Adipocyte (in vitro differentiated cells): ENCODE measurements around the gene HES1.

Source experiments
- DNase-seq: peaks from one replicate; pipeline ENCODE4 v3.0.0-alpha.2; 2015; ENCODE audit warnings: low read depth
- H3K27me3 ChIP-seq: replicated peaks from 2 replicates; pipeline ENCODE4 v1.7.0; 2013; ENCODE audit warnings: mild to moderate bottlenecking, low read length, moderate library complexity; ENCODE audit not compliant: control insufficient read depth, insufficient read depth
- H3K36me3 ChIP-seq: 2 replicates; pipeline ENCODE4 v1.7.0; 2013; ENCODE audit warnings: low read length, mild to moderate bottlenecking, moderate library complexity; ENCODE audit not compliant: control insufficient read depth, insufficient read depth, severe bottlenecking
- H3K4me1 ChIP-seq: 2 replicates; pipeline ENCODE4 v1.7.0; 2013; ENCODE audit warnings: mild to moderate bottlenecking, low read length, moderate library complexity; ENCODE audit not compliant: control insufficient read depth, insufficient read depth
- H3K4me3 ChIP-seq: 2 replicates; pipeline ENCODE4 v1.7.0; 2013; ENCODE audit warnings: mild to moderate bottlenecking, low read length, moderate library complexity
- H3K9ac ChIP-seq: 2 replicates; pipeline ENCODE4 v1.7.0; 2013; ENCODE audit warnings: mild to moderate bottlenecking, low read length, moderate library complexity
- H3K9me3 ChIP-seq: 2 replicates; pipeline ENCODE4 v1.7.0; 2013; ENCODE audit warnings: mild to moderate bottlenecking, low read length, moderate library complexity; ENCODE audit not compliant: control insufficient read depth

HES1 gene

DNA sequence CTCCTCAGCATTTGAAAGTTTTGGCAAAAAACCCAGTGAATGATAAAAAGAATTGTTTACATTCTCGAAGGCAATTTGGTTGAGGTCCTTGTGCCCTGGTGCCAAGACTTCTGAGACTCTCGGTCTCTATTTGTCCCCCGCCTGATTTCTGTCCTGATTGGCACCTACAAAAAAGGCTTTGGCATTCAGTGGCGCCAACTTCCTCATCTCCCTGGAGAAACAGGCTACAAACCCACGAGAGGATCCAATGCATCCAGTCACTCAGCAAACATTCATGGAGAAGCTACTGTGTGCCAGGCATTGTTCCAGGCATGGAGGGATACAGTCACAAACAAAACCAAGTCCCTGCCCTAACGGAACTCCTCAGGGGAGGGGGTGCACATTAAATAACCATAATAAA, 42.7 kb downstream of the HES1 start:
- Histone ChIP-seq H3K4me1 (no peaks in the 10 kb centered on the region), H3K36me3 (no peaks in the 10 kb centered on the region), H3K9me3 (no peaks in the 10 kb centered on the region), H3K27me3 (peaks cover 40% of the 10 kb centered on the region), H3K4me3 (no peak overlapping the region), H3K9ac (no peak overlapping the region)
- no peak for DNase-seq

GRCh38 chr3:194180570-194180969, 44.6 kb downstream of the HES1 start:
- no peaks in the 10 kb centered on the region for H3K36me3 ChIP-seq
- H3K4me1 ChIP-seq: no peaks in the 10 kb centered on the region
- no peaks in the 10 kb centered on the region for H3K9me3 ChIP-seq
- DNase-seq: no peak
- H3K9ac ChIP-seq: no peak overlapping the region
- H3K27me3 ChIP-seq: peaks cover 35% of the 10 kb centered on the region
- no peak overlapping the region for H3K4me3 ChIP-seq

GRCh38 chr3:194181612-194182529, 45.9 kb downstream of the HES1 start:
- no peaks in the 10 kb centered on the region for H3K4me1 ChIP-seq
- H3K4me3 ChIP-seq: no peak overlapping the region
- H3K27me3 ChIP-seq: peaks cover 33% of the 10 kb centered on the region
- no peaks in the 10 kb centered on the region for H3K9me3 ChIP-seq
- H3K36me3 ChIP-seq: no peaks in the 10 kb centered on the region
- DNase-seq: no peak
- no peak overlapping the region for H3K9ac ChIP-seq

DNA sequence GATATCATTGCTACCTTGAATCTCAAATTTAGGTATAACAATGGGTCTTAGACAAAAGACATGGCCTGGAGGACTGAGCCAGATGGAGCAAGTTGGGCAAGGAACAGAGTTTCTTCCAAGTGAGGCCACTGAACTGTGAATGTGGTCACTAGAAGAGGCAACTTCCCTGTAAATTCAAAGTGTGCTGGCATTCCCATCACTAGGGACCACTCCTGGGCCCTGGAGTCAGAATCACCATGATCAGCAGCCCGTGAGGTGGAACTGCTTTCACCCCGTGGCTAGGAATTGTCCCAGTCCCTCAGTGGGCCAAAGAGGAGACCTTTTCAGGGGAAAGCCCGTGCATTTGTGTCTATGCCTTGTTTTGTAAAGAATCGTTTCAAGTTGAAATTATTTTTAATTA, 47.3 kb downstream of the HES1 start:
- H3K27me3 ChIP-seq: peaks cover 26% of the 10 kb centered on the region
- DNase-seq: no peak
- H3K9ac ChIP-seq: no peak overlapping the region

DNA sequence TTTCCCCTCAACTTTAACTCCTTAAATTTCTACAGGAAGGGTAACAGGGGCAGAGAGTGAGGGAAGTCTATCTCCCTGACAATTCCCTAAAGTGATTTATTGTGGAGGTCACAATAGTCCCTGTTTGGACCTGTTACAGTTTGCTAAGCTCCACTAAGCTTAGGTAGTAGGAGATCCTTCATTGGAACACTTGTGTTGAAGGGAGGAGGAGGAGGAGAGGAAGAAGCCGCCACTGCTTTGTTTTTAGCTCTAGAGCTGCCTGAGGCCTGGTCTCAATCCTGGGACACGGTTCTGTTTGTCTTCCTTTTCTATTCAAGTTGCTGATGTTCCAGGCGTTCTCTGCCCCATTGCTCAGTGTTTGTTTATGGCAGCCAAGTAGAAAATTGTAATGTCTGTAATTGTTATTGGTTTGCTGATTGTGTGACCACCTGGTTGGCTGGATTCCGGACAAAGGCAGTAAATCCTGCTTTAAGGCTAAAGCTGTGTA, 48.4 kb downstream of the HES1 start:
- Histone ChIP-seq H3K36me3 (no peaks in the 10 kb centered on the region), H3K4me3 (no peak overlapping the region)
- no peak for DNase-seq

More for the DNA sequence above, 47.3 kb downstream of the HES1 start:
- H3K4me1 ChIP-seq: no peaks in the 10 kb centered on the region
- no peaks in the 10 kb centered on the region for H3K9me3 ChIP-seq
- H3K36me3 ChIP-seq: no peaks in the 10 kb centered on the region
- no peak overlapping the region for H3K4me3 ChIP-seq

GRCh38 chr3:194184801-194185200, 48.9 kb downstream of the HES1 start:
- no peak overlapping the region for H3K9ac ChIP-seq
- H3K4me3 ChIP-seq: no peak overlapping the region
- H3K9me3 ChIP-seq: no peaks in the 10 kb centered on the region
- no peak for DNase-seq
- peaks cover 7% of the 10 kb centered on the region for H3K4me1 ChIP-seq
- H3K27me3 ChIP-seq: peaks cover 25% of the 10 kb centered on the region
- no peaks in the 10 kb centered on the region for H3K36me3 ChIP-seq

More for the DNA sequence above, 48.4 kb downstream of the HES1 start:
- Histone ChIP-seq H3K9me3 (no peaks in the 10 kb centered on the region), H3K27me3 (peaks cover 25% of the 10 kb centered on the region), H3K9ac (no peak overlapping the region), H3K4me1 (peaks cover 4% of the 10 kb centered on the region)

DNA sequence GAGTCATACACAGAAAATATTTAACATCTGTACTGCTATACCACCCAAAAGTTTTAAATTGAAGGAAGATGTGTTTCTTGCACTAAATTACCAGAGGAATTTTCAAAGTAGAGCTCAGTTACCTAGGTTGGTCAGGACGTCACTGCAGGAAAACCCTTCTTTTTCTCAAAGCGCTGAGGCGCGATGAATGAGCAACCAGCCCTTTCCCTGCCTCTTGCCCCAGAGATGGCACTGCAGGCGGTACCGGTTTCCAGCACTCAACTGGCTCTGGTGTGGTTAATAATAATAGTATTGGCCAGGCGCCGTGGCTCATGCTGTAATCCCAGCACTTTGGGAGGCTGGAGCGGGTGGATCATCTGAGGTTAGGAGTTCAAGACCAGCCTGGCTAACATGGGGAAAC, 49.3 kb downstream of the HES1 start:
- no peak overlapping the region for H3K9ac ChIP-seq
- no peak for DNase-seq

DNA sequence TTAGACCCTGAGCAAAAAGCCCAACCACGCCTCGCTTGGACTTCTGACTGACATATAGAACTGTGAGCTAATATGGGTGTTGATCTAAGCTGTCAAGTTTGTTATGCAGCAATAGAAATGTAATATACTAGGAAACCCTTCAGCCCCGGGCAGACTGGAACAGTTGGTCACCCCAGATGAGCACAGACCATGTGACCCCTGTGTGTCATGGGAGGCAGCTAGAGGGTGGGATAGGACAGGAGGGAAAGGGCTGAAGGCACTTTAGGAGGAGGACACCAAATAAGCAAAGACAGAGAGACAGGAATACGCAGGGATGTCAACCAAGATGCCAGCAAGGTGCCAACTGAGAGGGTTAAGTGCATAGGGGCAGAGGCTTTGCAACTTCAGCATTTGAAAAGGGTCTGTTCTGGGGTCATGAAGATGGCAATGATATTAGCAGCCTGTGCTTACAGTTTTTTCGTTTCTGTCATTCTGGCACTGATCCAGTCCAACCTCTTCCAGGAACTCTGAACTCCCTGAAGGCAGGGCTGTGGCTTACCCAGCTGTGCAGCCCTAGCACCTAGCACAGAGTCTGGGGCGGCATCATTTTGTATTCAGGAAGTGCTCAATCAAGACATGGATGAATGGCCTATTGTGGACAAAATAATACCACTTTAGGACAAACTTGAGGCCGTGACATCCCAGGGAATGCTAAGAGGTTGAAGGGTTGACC, 51.4 kb downstream of the HES1 start:
- Histone ChIP-seq H3K27me3 (peaks cover 16% of the 10 kb centered on the region), H3K9me3 (no peaks in the 10 kb centered on the region), H3K36me3 (no peaks in the 10 kb centered on the region), H3K4me3 (no peak overlapping the region), H3K9ac (no peak overlapping the region), H3K4me1 (peaks cover 7% of the 10 kb centered on the region)
- no peak for DNase-seq

More for the DNA sequence above, 49.3 kb downstream of the HES1 start:
- Histone ChIP-seq H3K27me3 (peaks cover 25% of the 10 kb centered on the region), H3K36me3 (no peaks in the 10 kb centered on the region), H3K9me3 (no peaks in the 10 kb centered on the region), H3K4me1 (peaks cover 7% of the 10 kb centered on the region), H3K4me3 (no peak overlapping the region)
